Measurements from ENCODE around the gene PAEP. TPM values are rescaled to one million over a fixed set of nuclear protein-coding genes. Genes with fewer than 3 reads are reported as not detected.
"Not testable (repeated sequence)": the region's sequence is repeated elsewhere in the genome, so short reads cannot be mapped to it uniquely, and the experiment has no call there.

Gene PAEP
- total RNA-seq, 3 donors from 2014 or later (not counting 1 experiment from before 2014, with no cell fraction given): not detected

GRCh38 chr9:135534826-135535225, 26.7 kb upstream of the PAEP start:
- H3K27ac Mint-ChIP-seq; intact Hi-C loops (cut with micrococcal nuclease); H3K4me1 Mint-ChIP-seq; H3K4me3 Mint-ChIP-seq; H3K27me3 ChIP-seq (ENCODE audit: control insufficient read depth, insufficient read depth, low read length); H3K9me3 ChIP-seq (ENCODE audit: control insufficient read depth, insufficient read depth, low read length); H3K36me3 Mint-ChIP-seq; H3K9me3 Mint-ChIP-seq; ATAC-seq; DNase-seq; H3K36me3 ChIP-seq (ENCODE audit: control insufficient read depth, insufficient read depth, low read length); H3K4me3 ChIP-seq (ENCODE audit: low read length); H3K27ac ChIP-seq (ENCODE audit: low read length); H3K4me1 ChIP-seq (ENCODE audit: control insufficient read depth, insufficient read depth, low read length): not testable (repeated sequence)
- 90% methylated on average over 4 of the region's 4 CpGs for WGBS (ENCODE audit: insufficient coverage)
- peaks cover 21 to 32% of the 10 kb centered on the region in 2 donors for H3K27me3 Mint-ChIP-seq (ENCODE audit: low read depth in 2 of 2)

- H3K27me3 Mint-ChIP-seq (ENCODE audit: low read depth in 2 of 2): peaks cover 21 to 39% of the 10 kb centered on the region in 2 donors
- H3K27ac Mint-ChIP-seq, H3K4me3 Mint-ChIP-seq: not testable (repeated sequence)
These were observed 25.9 kb upstream of the PAEP start for GRCh38 chr9:135535631-135536030.

GRCh38 chr9:135536216-135536615, 25.3 kb upstream of the PAEP start:
- Mint-ChIP-seq H3K36me3 (no peaks in the 10 kb centered on the region), H3K9me3 (no peaks in the 10 kb centered on the region), H3K27me3 (ENCODE audit: low read depth in 2 of 2) (peaks cover 21 to 37% of the 10 kb centered on the region in 2 donors), H3K4me1 (no peaks in the 10 kb centered on the region), H3K4me3 (no peak overlapping the region), H3K27ac (no peak overlapping the region)
- no peak for ATAC-seq
- no peak for DNase-seq
- no peaks in the 10 kb centered on the region for H3K9me3 ChIP-seq (ENCODE audit: control insufficient read depth, insufficient read depth, low read length)
- peaks cover 2% of the 10 kb centered on the region for H3K27me3 ChIP-seq (ENCODE audit: control insufficient read depth, insufficient read depth, low read length)
- H3K4me1 ChIP-seq (ENCODE audit: control insufficient read depth, insufficient read depth, low read length): no peaks in the 10 kb centered on the region
- H3K4me3 ChIP-seq (ENCODE audit: low read length): no peak overlapping the region
- H3K27ac ChIP-seq (ENCODE audit: low read length): no peak overlapping the region
- TF ChIP-seq CTCF (IDR thresholded peaks at IDR 0.05): no peak
- no peaks in the 10 kb centered on the region for H3K36me3 ChIP-seq (ENCODE audit: control insufficient read depth, insufficient read depth, low read length)
- WGBS (ENCODE audit: insufficient coverage): 67% methylated on average over 8 of the region's 8 CpGs
- intact Hi-C loops (cut with micrococcal nuclease): no loop called here

More at GRCh38 chr9:135535631-135536030, 25.9 kb upstream of the PAEP start:
- WGBS (ENCODE audit: insufficient coverage): 84% methylated on average over 13 of the region's 13 CpGs
- H3K36me3 ChIP-seq (ENCODE audit: control insufficient read depth, insufficient read depth, low read length); H3K4me1 Mint-ChIP-seq; H3K36me3 Mint-ChIP-seq; ATAC-seq; H3K4me1 ChIP-seq (ENCODE audit: control insufficient read depth, insufficient read depth, low read length); H3K27ac ChIP-seq (ENCODE audit: low read length); H3K4me3 ChIP-seq (ENCODE audit: low read length); H3K9me3 ChIP-seq (ENCODE audit: control insufficient read depth, insufficient read depth, low read length); H3K27me3 ChIP-seq (ENCODE audit: control insufficient read depth, insufficient read depth, low read length); DNase-seq; intact Hi-C loops (cut with micrococcal nuclease); H3K9me3 Mint-ChIP-seq: not testable (repeated sequence)

- peaks cover 8 to 30% of the 10 kb centered on the region in 2 donors for H3K27me3 Mint-ChIP-seq (ENCODE audit: low read depth in 2 of 2)
- H3K4me3 Mint-ChIP-seq; H3K4me1 ChIP-seq (ENCODE audit: control insufficient read depth, insufficient read depth, low read length); H3K9me3 ChIP-seq (ENCODE audit: control insufficient read depth, insufficient read depth, low read length); H3K36me3 ChIP-seq (ENCODE audit: control insufficient read depth, insufficient read depth, low read length); H3K4me3 ChIP-seq (ENCODE audit: low read length); H3K9me3 Mint-ChIP-seq; H3K27ac ChIP-seq (ENCODE audit: low read length); ATAC-seq; H3K27me3 ChIP-seq (ENCODE audit: control insufficient read depth, insufficient read depth, low read length); intact Hi-C loops (cut with micrococcal nuclease); H3K27ac Mint-ChIP-seq; DNase-seq; H3K4me1 Mint-ChIP-seq; H3K36me3 Mint-ChIP-seq: not testable (repeated sequence)
- WGBS (ENCODE audit: insufficient coverage): 65% methylated on average over 8 of the region's 8 CpGs
These were observed 18.2 kb upstream of the PAEP start for GRCh38 chr9:135543262-135543894.

DNA sequence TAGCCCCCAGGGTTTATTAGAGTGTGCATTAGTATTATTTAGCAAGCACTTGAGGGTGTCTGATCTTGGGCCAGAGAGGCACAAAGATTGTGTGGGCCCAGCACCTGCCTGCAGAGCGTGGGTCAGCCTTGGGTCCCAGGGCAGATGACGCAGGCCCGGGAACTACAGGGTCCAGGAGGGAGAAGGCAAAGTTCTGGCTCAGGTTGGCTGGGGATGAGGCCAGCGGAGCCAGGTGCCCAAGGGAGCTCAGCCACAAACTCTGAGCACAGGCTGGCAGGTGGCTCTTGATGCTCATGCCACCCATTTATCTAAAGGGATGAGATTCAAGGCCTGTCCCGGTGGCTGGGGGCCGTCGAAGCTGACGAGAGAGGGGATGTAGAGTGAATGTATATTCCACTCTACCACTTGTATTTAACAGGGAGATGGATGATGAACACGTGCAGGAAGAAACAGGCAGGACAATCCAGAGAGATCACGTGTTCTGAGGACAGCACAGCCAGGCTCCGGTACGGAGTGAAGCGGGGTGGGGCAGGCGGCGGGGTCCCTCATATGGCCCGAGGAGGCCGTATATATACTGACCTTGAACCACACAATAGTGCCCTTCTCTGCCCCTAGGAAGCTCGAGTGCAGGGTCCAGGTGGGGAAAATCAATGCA, 16.4 kb upstream of the PAEP start:
- Mint-ChIP-seq H3K27me3 (ENCODE audit: low read depth in 2 of 2) (peaks cover 3 to 17% of the 10 kb centered on the region in 2 donors), H3K36me3 (no peaks in the 10 kb centered on the region), H3K27ac (no peak overlapping the region), H3K4me1 (no peaks in the 10 kb centered on the region), H3K4me3 (no peak overlapping the region), H3K9me3 (no peaks in the 10 kb centered on the region)
- H3K27me3 ChIP-seq (ENCODE audit: control insufficient read depth, insufficient read depth, low read length): no peaks in the 10 kb centered on the region
- ATAC-seq: no peak
- TF ChIP-seq CTCF (IDR thresholded peaks at IDR 0.05): no peak
- H3K27ac ChIP-seq (ENCODE audit: low read length): no peak overlapping the region
- no peak for DNase-seq
- no peaks in the 10 kb centered on the region for H3K4me1 ChIP-seq (ENCODE audit: control insufficient read depth, insufficient read depth, low read length)
- H3K36me3 ChIP-seq (ENCODE audit: control insufficient read depth, insufficient read depth, low read length): no peaks in the 10 kb centered on the region
- H3K4me3 ChIP-seq (ENCODE audit: low read length): no peak overlapping the region
- 84% methylated on average over 14 of the region's 18 CpGs for whole genome bisulfite sequencing (ENCODE audit: insufficient coverage)
- no peaks in the 10 kb centered on the region for H3K9me3 ChIP-seq (ENCODE audit: control insufficient read depth, insufficient read depth, low read length)
- intact Hi-C loops (cut with micrococcal nuclease): no loop called here

DNA sequence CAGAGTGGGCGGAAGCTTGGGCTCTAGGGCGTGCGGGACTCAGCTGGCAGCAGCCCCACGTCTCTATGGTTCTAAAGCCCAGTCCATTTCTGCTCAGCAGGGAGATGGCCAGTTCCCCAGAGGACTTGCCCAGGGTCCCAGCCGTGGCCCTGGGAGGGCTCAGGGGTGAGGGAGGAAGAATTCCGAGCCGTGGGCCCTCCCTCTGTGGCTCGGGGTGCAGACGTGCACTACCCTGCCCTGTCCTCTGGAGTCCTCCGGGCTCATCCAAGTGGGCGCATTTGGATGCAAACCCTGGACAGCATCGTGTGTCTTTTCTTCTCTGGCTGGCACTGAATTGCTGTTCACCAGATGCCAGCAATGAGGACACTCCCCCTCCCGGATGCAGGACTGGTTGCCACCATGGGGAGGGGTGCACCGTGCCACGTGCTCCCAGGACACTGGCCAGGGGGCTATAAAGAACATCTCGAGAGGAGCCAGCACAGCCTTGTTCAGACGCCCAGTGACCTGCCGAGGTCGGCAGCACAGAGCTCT, 15.8 kb upstream of the PAEP start, which contains the start of gene OBP2A:
Gene OBP2A, plus strand, starts transcription at position 481 of the 531 bp plus-strand sequence. CDS start 55 bp downstream, outside the sequence.
- H3K27me3 ChIP-seq (ENCODE audit: control insufficient read depth, insufficient read depth, low read length); H3K4me1 ChIP-seq (ENCODE audit: control insufficient read depth, insufficient read depth, low read length); H3K9me3 ChIP-seq (ENCODE audit: control insufficient read depth, insufficient read depth, low read length); H3K27ac Mint-ChIP-seq; DNase-seq; H3K4me3 Mint-ChIP-seq; H3K4me1 Mint-ChIP-seq; ATAC-seq; H3K4me3 ChIP-seq (ENCODE audit: low read length); H3K36me3 ChIP-seq (ENCODE audit: control insufficient read depth, insufficient read depth, low read length); intact Hi-C loops (cut with micrococcal nuclease); H3K9me3 Mint-ChIP-seq; H3K36me3 Mint-ChIP-seq; H3K27ac ChIP-seq (ENCODE audit: low read length): not testable (repeated sequence)
- H3K27me3 Mint-ChIP-seq (ENCODE audit: low read depth in 2 of 2): peaks cover 5 to 13% of the 10 kb centered on the region in 2 donors
- WGBS (ENCODE audit: insufficient coverage): 80% methylated on average over 12 of the region's 19 CpGs

All from natural killer cell (primary cell).